Right renal cortex interstitium (tissue), 3 donors: ENCODE data around the gene PLCXD3. TPM values are rescaled to one million over a fixed set of nuclear protein-coding genes. Genes with fewer than 3 reads are reported as not detected.

ENCODE experiments used
- DNase-seq, 3 donors: peaks; one replicate each; pipeline ENCODE4 v3.0.0-alpha.2; 2013; ENCODE audit warnings: low read depth in 3 of 3, low spot score in 2 of 3
- polyA plus RNA-seq, 3 donors: library from polyadenylated mRNA; unstranded; fragments of 120-200 nt; gene quantifications; one replicate each; pipeline ENCODE4 v1.2.1, GENCODE V29; 2013; ENCODE audit not compliant: insufficient read length in 3 of 3

The PLCXD3 gene
- polyA plus RNA-seq, 3 donors: 0.47 to 0.52 (median 0.49) TPM

- DNase-seq: no peak
These were observed 219.1 kb downstream of the PLCXD3 start for GRCh38 chr5:41291323-41291722.

DNA sequence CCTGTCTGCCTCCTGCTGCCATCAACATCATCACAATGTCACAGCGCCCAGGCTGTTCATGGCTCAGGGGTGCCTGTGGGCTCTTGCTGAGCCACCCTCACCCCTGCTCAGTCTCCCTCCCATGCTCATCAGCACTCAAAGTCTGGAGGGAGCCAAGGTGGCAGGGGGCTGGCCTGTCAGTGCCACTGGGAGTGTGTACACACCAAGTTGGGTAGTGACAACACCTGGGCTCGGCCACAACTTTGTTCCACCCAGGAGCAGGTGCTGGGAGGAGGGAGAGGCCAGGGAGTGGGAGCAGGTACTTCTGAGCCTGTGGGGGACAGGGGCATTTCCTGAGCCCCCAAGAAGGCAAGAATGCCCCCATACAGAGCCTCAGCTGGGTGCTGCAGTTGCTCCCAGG is 219.6 kb downstream of the PLCXD3 start:
- no peak for DNase-seq

DNA sequence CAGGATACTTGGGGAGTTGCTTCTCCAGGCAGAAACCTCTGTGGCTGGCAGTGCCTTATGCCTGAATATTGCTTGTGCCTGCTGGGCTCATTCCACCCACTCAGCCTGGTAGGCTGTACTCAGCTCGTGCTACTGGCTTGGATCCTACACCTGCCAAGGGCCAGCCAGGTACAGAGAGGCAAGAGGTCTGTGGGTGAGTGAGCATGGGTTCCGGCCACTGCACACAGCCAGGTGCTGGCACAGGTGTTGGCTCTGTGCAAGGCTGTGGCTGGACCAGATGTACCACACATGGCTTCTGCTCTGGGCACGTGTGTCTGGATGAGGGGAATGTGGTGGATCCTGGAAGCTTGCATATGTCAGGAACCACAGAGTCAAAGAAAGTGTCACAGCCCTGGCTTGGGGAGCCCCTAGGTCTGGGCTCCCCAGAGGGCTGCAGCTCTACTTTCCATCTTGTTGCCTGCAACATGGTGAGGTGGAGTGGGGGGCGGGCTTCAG is 220.4 kb downstream of the PLCXD3 start:
- no peak for DNase-seq

DNA sequence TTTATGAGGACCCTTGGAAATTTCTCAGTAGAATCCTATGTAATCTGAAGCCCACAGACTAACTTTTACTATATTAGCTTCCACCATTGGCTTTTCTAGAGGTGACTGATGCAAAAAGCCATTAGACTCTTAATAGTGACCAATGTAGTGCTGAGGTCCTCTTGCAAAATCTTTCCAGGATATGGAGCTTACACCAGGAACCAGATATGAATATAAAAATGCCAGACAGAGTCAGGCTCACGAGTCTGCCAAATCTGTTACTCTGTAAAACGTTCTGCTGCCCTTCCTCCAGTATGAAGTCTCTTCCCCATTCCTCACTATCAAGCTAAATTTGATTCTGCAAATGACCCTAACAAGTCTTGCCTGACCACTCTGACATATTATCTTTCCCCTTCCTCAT is 223.7 kb downstream of the PLCXD3 start:
- DNase-seq: no peak

GRCh38 chr5:41286165-41286564 is 224.2 kb downstream of the PLCXD3 start:
- DNase-seq: no peak

GRCh38 chr5:41284938-41285337 is 225.5 kb downstream of the PLCXD3 start:
- no peak for DNase-seq

DNA sequence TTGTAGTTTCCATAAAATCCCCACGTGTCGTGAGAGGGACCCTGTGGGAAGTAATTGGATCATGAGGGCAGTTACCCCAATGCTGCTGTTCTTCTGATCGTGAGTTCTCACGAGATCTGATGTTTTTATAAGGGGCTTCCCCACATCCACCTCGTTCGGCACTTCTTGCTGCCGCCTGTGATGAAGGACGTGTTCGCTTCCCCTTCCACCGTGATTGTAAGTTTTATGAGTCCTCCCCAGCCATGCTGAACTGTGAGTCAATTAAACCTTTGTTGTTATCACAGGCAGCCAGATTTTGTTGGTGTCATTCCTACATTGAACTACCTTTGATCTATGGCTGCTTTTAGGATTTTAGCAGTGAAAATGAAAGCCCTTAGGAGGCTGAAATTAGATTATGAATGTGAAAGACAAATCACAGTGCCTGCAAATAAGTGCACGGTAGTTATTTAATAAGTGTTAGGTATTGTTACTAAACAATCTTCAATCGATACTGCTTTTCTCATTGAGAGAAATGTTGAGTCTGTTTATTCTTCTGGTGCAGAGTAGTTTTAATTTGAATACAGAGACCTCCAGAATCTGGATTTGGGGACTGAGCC is 229.1 kb downstream of the PLCXD3 start:
- DNase-seq: no peak

- no peak for DNase-seq
These were observed 231.4 kb downstream of the PLCXD3 start for GRCh38 chr5:41279040-41279439.

DNA sequence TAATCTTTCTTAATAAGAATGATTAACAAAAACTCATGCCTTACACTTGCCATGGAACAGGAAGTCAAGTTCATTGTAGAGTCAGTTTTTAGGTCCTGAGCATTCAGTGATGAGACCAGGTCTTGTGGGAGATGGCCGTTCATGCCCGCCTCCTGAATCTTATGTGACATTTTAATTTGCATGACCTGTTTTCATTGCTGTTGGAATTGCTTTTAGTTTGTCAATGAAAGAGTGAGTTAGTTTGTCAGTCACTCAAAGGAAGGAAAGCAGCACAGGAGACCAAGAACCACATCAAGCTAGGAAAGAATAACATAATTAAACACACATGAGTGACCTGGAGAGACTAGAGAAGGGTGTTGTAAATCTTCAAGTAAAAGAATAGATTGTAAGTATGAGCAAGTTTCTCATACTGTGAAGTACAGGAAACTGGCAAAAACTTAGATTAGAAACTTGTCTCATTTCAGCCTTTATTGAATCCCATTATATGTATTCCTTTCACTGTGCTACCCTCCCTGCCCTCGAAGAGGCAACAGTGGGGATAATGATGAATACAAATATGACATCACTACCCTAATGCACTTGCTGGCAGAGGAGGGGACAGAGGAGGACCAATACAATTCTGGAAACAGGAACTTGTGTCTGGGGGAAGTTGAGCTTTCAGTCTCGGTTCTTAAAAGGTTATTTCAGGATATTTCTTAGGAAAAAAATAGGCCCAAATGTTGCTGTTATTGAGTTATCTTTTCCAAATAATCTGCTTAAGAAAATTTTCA is 232.7 kb downstream of the PLCXD3 start:
- DNase-seq: no peak

GRCh38 chr5:41275813-41276512 is 234.4 kb downstream of the PLCXD3 start:
- DNase-seq: no peak

GRCh38 chr5:41270423-41271251 is 239.8 kb downstream of the PLCXD3 start:
- peak in 1 of 3 donors; percentile 25 for DNase-seq

GRCh38 chr5:41268894-41269293 is 241.5 kb downstream of the PLCXD3 start:
- no peak for DNase-seq

DNA sequence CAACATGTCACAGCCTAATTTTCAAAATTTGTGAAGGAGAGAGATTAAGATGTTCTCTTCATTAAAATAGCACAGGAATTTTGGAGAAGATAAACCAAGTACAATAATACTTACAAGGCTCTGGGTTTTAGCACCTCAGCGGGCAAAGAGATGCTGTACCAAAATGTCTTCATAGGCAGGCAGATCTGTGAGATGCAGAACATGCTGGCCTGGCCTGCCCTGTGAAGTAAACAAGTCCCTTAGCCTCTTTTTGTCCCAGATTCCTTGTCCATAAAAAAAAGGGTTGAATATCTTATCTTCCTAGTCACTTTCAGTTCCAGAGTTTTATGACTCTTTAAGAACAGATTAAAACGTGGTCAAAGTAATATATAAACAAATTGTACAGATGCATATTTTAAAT is 244.0 kb downstream of the PLCXD3 start:
- no peak for DNase-seq

GRCh38 chr5:41264019-41264418 is 246.4 kb downstream of the PLCXD3 start:
- DNase-seq: no peak

- DNase-seq: no peak
These were observed 247.1 kb downstream of the PLCXD3 start for GRCh38 chr5:41263335-41263734.
